Peyer's patch (tissue), 4 donors: ENCODE results near the gene LIMA1.

ENCODE experiments used
- CTCF ChIP-seq, 6 experiments: fragments of 450-650 bp in 4 of 6; fragments of 200-600 bp in 2 of 6; sonication (generic) in 1 of 6; IDR thresholded peaks; one replicate each; pipeline ENCODE4 v1.5.1; 2017 to 2019; ENCODE audit warnings: antibody characterized with exemption in 6 of 6, mild to moderate bottlenecking in 3 of 6, moderate library complexity in 1 of 6
- POLR2A ChIP-seq, 2 donors: fragments of 450-650 bp; IDR thresholded peaks; one replicate each; pipeline ENCODE4 v1.5.1; 2017; ENCODE audit warnings: antibody characterized with exemption in 2 of 2, mild to moderate bottlenecking in 2 of 2, moderate library complexity in 2 of 2

GRCh38 chr12:50175716-50176026 is 107.6 kb downstream of the LIMA1 start:
- TF ChIP-seq CTCF (IDR thresholded peaks at IDR 0.05) (no peak), POLR2A (IDR thresholded peaks at IDR 0.05) (no peak)
